ENCODE data around the gene HPCA.

- TF ChIP-seq EZH2 (IDR thresholded peaks at IDR 0.05; ENCODE audit: low read length, missing control alignments) (no peak), CTCF (conservative IDR thresholded peaks at IDR 0.05 in 1 of 2, IDR thresholded peaks at IDR 0.05 in 1 of 2; ENCODE audit: low read depth in 1 of 2, low read length in 2 of 2) (no peak)
Measured at GRCh38 chr1:32928285-32928684, 42.0 kb downstream of the HPCA start.
